Measurements from ENCODE around the gene TUBA8. TPM values are rescaled to one million over a fixed set of nuclear protein-coding genes. Genes with fewer than 3 reads are reported as not detected.
"Not testable (repeated sequence)": the region's sequence is repeated elsewhere in the genome, so short reads cannot be mapped to it uniquely, and the experiment has no call there.

Gene TUBA8
- polyA plus RNA-seq, 3 donors: 3.7 to 10.9 (median 8.5) TPM

- WGBS, 3 donors: 83 to 93% (median 92%) methylated on average over 8 of the region's 8 CpGs
- no peak overlapping the region for H3K27ac ChIP-seq (ENCODE audit: low read depth, low read length)
Measured at GRCh38 chr22:18095101-18095805, 15.4 kb upstream of the TUBA8 start.

- no peak overlapping the region for H3K27ac ChIP-seq (ENCODE audit: low read depth, low read length)
- 56 to 92% (median 80%) methylated on average over 3 of the region's 3 CpGs for WGBS, 3 donors
Measured at GRCh38 chr22:18096823-18097222, 13.8 kb upstream of the TUBA8 start.

GRCh38 chr22:18100781-18101180 is 9.8 kb upstream of the TUBA8 start:
- H3K27ac ChIP-seq (ENCODE audit: low read depth, low read length): no peak overlapping the region
- WGBS, 3 donors: 91 to 96% (median 92%) methylated on average over 3 of the region's 3 CpGs

GRCh38 chr22:18101536-18101935 is 9.1 kb upstream of the TUBA8 start:
- 65 to 91% (median 73%) methylated on average over 4 of the region's 4 CpGs for WGBS, 3 donors
- H3K27ac ChIP-seq (ENCODE audit: low read depth, low read length): no peak overlapping the region

GRCh38 chr22:18103527-18104269 is 6.9 kb upstream of the TUBA8 start:
- WGBS, 3 donors: 88 to 95% (median 91%) methylated on average over 14 of the region's 14 CpGs
- H3K27ac ChIP-seq (ENCODE audit: low read depth, low read length): no peak overlapping the region

GRCh38 chr22:18104566-18104965 is 6.0 kb upstream of the TUBA8 start:
- H3K27ac ChIP-seq (ENCODE audit: low read depth, low read length): no peak overlapping the region
- WGBS, 3 donors: 88 to 92% (median 92%) methylated on average over 4 of the region's 4 CpGs

GRCh38 chr22:18105981-18106380 is 4.6 kb upstream of the TUBA8 start:
- 88 to 95% (median 94%) methylated on average over 5 to 6 of the region's 7 CpGs for WGBS, 3 donors
- H3K27ac ChIP-seq (ENCODE audit: low read depth, low read length): not testable (repeated sequence)

- WGBS, 3 donors: 62 to 90% (median 90%) methylated on average over 4 of the region's 4 CpGs
- not testable (repeated sequence) for H3K27ac ChIP-seq (ENCODE audit: low read depth, low read length)
Measured at GRCh38 chr22:18106550-18107341, 3.9 kb upstream of the TUBA8 start.

GRCh38 chr22:18108187-18108586 is 2.4 kb upstream of the TUBA8 start:
- no peak overlapping the region for H3K27ac ChIP-seq (ENCODE audit: low read depth, low read length)
- WGBS, 3 donors: 89 to 92% (median 92%) methylated on average over 3 of the region's 3 CpGs

- WGBS, 3 donors: 53 to 58% (median 54%) methylated on average over 14 of the region's 14 CpGs
- H3K27ac ChIP-seq (ENCODE audit: low read depth, low read length): no peak overlapping the region
Measured at GRCh38 chr22:18109410-18110193, 1.0 kb upstream of the TUBA8 start.

GRCh38 chr22:18110954-18111758 is 547 bp downstream of the TUBA8 start:
- H3K27ac ChIP-seq (ENCODE audit: low read depth, low read length): no peak overlapping the region
- 23 to 27% (median 25%) methylated on average over 39 of the region's 39 CpGs for WGBS, 3 donors

- no peak overlapping the region for H3K27ac ChIP-seq (ENCODE audit: low read depth, low read length)
- 62 to 73% (median 73%) methylated on average over 12 of the region's 12 CpGs for WGBS, 3 donors
Measured at GRCh38 chr22:18111759-18112330, 1.2 kb downstream of the TUBA8 start.

GRCh38 chr22:18112440-18112839 is 1.8 kb downstream of the TUBA8 start:
- WGBS, 3 donors: 72 to 80% (median 77%) methylated on average over 6 of the region's 6 CpGs
- no peak overlapping the region for H3K27ac ChIP-seq (ENCODE audit: low read depth, low read length)

- WGBS, 3 donors: 58 to 81% (median 60%) methylated on average over 11 of the region's 11 CpGs
- H3K27ac ChIP-seq (ENCODE audit: low read depth, low read length): no peak overlapping the region
Measured at GRCh38 chr22:18113680-18114394, 3.2 kb downstream of the TUBA8 start.

GRCh38 chr22:18114495-18114894 is 3.9 kb downstream of the TUBA8 start:
- 45 to 52% (median 49%) methylated on average over 4 of the region's 4 CpGs for WGBS, 3 donors
- H3K27ac ChIP-seq (ENCODE audit: low read depth, low read length): no peak overlapping the region

- WGBS, 3 donors: 93 to 94% (median 93%) methylated on average over 15 of the region's 15 CpGs
- H3K27ac ChIP-seq (ENCODE audit: low read depth, low read length): no peak overlapping the region
Measured at GRCh38 chr22:18114976-18115652, 4.5 kb downstream of the TUBA8 start.
